HG03432 (cell line): Measurements from ENCODE around the gene COQ5.
"Not testable (repeated sequence)": the region's sequence is repeated elsewhere in the genome, so short reads cannot be mapped to it uniquely, and the experiment has no call there.

Experiments used
- ATAC-seq: cut with Tn5 transposase; IDR thresholded peaks from one replicate; pipeline ENCODE4 v1.9.1; 2021; ENCODE audit warnings: mild to moderate bottlenecking, moderate library complexity; ENCODE audit not compliant: unreplicated experiment

The COQ5 gene

GRCh38 chr12:120529641-120530417 lies 871 bp upstream of the COQ5 start:
- no peak for ATAC-seq

- ATAC-seq: no peak
Measured at GRCh38 chr12:120522568-120522967, 6.4 kb downstream of the COQ5 start.

GRCh38 chr12:120519324-120519723 lies 9.6 kb downstream of the COQ5 start:
- ATAC-seq: not testable (repeated sequence)

DNA sequence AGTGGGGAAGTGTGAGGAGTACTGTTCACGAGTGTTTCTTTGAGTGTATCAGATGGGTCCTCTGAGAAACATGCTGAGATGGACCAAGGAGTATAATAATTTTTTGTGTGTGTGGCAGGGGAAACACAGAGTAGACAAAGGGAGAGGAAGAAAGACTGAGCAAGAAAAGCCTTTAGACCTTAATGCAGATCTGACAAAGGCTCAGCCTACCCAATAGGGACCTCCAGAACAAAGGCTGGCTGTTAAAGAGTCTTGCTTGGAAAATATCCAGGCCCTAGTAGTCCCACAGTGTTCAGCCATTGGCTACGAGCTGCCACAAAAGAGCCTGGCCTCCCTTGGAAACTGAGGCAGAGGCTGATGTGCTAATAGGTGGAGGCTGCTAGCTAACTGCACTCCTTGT lies 13.5 kb downstream of the COQ5 start:
- ATAC-seq: no peak

DNA sequence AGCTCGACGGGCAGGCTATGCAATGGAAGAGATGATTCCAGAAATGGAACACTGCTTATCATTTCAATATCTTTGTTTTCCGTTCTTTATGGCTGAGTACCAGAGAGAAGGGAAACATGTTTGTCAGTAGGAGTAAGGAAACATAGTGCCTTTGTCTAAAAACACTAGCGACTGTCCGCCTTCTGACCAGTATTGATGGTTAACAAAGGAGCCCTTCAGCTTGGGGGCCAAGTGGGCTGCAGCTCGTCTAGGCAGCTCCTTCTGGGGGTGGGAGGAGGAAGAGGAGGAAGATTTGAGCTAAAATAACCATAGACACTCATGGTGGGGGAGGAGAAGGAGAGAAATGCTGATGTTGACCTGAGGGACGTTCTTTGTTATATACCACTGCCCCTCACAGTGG lies 15.0 kb downstream of the COQ5 start:
- ATAC-seq: no peak

DNA sequence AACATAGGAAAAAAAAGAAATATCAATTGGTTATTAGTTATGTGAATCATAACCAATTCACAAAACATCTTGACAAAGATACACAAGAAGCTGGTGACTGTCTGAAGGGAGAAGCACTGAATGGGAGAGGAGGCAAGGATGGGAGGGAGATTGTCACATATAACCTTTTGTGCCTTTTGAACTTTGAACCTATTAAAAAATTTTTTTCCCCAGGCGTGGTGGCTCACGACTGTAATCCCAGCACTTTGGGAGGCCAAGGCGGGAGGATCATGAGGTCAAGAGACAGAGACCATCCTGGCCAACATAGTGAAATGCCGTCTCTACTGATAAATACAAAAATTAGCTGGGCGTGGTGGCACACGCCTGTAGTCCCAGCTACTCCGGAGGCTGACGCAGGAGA lies 20.4 kb downstream of the COQ5 start:
- no peak for ATAC-seq

GRCh38 chr12:120504587-120504986 lies 24.4 kb downstream of the COQ5 start:
- no peak for ATAC-seq

DNA sequence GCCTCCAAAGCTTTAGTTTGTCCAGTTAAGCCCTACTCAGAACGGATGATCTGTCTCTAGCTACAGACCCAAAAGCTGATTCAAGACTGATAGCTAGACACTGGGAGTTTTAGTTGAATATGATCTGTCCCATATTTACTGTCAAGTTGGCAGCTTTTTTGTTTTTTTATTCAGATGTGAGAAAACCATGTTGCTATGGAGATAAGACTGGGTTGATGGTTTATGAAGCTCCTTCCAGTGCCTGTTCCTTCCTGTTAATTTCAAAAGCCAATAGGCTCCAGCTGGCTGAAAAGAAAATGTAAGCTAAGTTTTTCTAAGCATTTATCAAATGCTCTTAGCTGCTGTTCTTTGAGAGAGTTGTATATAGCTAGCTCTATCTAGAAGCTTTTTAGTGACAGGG lies 28.4 kb downstream of the COQ5 start:
- ATAC-seq: no peak

- ATAC-seq: no peak
Measured at GRCh38 chr12:120498870-120499515, 30.0 kb downstream of the COQ5 start.

DNA sequence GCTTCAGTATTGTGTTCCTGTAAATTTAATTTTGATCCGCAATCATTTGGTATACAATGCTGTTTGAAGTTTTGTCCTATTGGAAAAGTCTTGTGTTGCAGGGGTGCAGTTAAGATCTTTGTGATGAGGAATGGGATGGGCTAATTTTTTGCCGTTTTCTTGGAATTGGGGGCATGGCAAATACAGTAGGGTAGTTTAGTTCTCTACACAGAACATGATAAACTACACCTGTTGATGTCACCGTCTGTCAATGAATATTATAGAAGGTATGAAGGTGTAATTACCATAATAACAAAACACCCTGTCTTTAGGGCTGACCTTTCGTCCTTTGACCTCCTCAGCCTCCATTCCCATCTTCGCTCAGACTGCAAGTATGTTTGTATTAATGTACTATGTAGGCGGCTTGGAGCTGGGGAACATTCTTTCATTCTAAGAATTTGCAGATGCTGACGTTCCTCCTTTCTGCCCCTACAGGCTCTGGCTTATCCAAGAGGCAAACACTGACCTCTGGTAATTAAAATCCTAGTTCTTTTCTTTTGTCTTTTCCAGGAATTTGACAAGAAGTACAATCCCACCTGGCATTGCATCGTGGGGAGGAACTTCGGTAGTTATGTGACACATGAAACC lies 31.3 kb downstream of the COQ5 start:
- ATAC-seq: no peak

DNA sequence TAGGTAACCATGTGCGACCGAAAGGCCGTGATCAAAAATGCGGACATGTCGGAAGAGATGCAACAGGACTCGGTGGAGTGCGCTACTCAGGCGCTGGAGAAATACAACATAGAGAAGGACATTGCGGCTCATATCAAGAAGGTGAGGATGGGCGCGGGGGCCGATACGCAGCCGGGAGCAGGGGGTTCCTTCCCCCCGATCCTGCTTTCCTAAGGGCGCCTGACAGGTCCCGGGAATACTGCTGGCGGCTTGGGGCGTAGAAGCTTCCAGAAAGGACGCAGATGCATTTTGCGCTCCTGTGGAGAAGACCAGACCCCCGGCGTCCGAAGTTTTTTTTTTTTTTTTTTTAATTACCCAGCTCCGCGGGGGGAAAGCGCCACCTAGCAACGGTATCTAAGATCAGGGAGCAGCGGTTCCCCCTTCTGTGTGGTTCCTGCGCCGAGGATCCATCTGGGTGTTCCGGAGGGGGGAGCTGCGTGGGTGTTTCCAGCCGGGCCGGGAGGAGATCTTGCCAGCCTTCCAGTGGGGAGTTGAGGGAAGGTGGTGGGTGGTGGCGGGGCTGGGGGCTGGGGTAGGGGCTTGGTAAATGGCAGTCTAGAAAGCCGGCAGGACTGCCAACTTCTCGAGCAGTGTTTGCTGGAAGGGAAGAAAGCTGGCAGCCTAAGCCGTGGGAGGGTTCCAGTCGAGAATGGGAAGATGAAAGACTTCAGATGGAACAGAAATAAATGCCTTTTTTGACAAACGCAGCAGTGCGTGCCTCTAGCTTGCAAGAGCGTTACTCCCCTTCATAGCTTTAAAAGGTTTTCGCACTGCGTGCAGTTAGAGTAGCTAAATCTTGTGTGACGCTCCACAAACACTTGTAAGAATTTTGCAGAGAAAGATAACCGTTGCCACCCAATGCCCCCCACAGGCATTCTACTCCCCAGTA lies 32.3 kb downstream of the COQ5 start:
- ATAC-seq: peak; percentile 16

DNA sequence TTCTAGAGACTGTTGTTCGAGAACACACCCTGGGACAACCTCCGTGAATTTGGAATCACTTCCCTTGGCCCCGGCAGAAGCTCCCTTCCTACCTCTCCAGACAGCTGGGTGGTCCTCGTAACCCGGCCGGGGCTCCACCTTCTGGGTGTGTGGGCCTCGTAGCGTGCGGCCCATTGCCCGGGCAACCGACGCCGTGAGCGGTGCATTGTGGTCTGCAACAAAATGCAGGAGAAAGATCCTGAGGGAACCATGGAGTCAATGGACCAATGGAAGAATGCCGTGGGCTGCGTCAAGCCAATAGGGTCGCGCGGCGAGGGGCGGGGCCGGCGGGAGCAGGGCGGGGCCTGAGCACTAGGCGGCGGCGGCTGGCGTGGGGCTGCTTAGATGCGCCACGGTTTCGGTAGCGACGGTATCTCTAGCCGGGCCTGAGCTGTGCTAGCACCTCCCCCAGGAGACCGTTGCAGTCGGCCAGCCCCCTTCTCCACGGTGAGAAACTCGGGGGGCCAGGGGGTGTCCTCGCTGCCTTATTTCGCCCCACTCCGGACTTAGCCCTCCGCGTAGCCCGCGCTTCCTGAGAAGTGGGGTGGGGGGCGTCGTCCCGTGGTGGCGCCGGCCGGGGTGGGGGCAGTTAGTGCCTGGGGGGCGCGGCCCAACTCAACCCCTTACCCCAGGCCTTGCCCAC lies 33.1 kb downstream of the COQ5 start, which contains the start of gene DYNLL1:
DYNLL1 (plus strand) TSS at position 383 of the 682 bp plus-strand sequence. CDS start 309 bp downstream, outside the sequence.
- ATAC-seq: peak; percentile 93

GRCh38 chr12:120495186-120495730 lies 33.7 kb downstream of the COQ5 start:
- ATAC-seq: no peak

DNA sequence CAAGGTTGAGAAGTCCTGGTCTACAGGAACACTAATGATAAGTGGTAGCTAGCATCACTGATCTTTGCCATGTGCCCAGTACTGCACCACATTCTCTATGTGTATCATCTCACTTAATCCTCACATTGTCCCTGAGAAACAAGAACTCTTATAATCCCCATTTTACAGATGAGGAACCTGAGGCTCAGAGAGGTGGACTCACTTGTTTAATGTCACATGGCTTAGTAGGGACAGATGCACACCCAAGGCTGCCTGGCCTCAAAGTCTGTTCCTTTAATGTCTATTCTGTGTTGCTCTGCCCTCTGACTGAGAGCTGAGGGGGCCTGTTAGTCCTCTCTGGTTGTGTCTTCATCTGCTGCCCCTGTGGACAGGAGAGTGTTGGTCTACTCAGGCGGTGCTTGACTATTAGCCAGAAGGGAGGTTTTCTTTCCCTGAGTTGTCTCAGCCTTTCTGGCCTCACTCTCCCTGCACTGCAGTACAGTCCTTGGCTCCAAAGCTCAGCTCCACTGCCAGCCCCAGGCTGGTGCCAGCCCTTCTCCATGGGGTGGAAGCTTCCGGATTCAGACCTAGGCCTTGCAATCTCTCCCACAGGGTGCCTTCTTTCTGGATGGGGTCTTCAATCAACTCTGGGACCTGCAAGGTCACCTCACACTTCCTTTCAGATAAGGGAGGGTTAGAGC lies 38.0 kb downstream of the COQ5 start:
- ATAC-seq: no peak

GRCh38 chr12:120490325-120490724 lies 38.6 kb downstream of the COQ5 start:
- ATAC-seq: no peak

- ATAC-seq: no peak
Measured at GRCh38 chr12:120489018-120489417, 39.9 kb downstream of the COQ5 start.

DNA sequence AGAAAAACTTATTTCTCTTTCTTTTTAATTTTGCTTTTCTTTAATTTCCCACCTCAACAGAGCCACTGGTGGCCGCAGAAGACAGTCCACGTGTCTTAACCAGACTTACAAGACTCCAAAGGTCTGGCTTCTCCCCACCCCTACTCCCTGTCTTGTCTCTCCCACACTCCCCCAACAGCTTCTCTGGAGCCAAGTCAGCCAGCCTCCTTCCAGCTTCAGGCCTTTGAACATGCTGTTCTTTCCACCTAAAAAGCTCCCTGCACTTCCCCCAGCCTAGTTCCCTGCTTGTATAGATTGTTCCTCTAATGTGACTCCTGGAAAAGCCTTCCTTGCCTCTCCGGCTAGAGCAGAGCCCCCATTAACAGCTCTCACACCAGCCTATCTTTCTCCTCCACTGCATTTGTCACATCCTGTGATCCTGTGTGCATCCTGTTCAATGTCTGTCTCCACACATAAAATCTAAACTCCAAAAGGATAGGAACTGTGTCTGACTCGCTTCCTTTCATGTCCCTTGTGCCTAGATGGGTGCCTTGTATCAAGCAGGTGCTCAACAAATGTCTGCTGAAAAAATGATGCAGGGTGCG lies 40.8 kb downstream of the COQ5 start:
- ATAC-seq: no peak

- ATAC-seq: not testable (repeated sequence)
Measured at GRCh38 chr12:120487552-120487951, 41.4 kb downstream of the COQ5 start.
